HG03457 (cell line): ENCODE data around the gene APOBEC3B.
"Not testable (repeated sequence)": the region's sequence is repeated elsewhere in the genome, so short reads cannot be mapped to it uniquely, and the experiment has no call there.

ENCODE experiments used
- ATAC-seq: cut with Tn5 transposase; IDR thresholded peaks from one replicate; pipeline ENCODE4 v1.9.1; 2021; ENCODE audit warnings: moderate number of reproducible peaks; ENCODE audit not compliant: unreplicated experiment

APOBEC3B gene

DNA sequence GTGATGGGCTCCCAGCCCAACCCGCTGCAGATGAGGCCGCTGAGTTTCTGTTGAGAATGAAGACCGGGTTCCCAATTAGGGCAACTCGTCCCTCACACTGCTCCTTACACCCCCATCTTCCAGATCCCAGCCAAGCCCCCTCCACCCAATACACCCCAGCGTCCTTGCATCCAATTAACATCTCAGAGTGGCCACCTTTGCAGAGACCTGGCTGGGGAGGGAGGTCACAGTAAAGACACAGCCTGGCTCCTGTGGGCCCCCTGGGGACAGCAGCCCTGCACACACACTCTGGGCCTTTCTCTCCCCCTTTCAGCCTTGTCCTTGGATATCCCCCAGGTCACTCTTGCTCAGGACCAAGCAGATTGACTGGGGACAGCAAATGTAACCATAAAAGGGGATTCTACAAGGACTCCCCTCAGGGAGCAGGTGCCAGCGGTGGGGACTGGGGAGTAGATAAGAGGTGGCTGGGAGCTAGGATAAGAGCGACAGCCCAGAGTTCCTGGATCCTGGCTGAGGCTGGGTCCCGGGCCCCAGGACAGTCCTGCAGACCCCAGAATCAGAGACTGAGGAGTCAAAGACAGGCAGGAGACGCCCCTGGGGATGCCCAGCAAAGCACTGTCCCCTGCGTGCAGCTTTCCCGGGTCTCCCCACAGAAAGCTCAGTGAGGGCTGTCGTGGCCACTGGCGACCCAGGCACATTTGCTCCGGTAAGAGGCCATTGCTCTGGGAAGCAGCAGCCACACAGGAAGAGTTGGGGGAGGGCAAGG lies 16.4 kb upstream of the APOBEC3B start:
- ATAC-seq = no peak

DNA sequence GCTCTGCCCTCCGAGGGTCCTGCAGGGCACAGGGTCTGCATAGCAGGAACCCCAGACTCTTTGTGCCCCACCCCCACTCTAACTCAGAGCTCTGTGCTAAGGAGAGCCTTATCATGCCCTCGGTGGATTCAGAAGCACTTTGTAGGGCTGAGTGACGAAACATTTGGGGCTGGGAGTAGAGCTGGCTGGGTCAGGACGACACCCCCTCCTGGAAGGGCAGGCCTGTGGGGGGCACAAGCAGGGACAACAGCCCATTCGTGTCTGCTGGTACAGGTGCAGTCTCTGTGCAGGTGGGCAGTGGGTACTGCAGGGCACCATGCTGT lies 15.8 kb upstream of the APOBEC3B start:
- ATAC-seq = no peak

- no peak for ATAC-seq
Measured at GRCh38 chr22:38966942-38967341, 15.2 kb upstream of the APOBEC3B start.

DNA sequence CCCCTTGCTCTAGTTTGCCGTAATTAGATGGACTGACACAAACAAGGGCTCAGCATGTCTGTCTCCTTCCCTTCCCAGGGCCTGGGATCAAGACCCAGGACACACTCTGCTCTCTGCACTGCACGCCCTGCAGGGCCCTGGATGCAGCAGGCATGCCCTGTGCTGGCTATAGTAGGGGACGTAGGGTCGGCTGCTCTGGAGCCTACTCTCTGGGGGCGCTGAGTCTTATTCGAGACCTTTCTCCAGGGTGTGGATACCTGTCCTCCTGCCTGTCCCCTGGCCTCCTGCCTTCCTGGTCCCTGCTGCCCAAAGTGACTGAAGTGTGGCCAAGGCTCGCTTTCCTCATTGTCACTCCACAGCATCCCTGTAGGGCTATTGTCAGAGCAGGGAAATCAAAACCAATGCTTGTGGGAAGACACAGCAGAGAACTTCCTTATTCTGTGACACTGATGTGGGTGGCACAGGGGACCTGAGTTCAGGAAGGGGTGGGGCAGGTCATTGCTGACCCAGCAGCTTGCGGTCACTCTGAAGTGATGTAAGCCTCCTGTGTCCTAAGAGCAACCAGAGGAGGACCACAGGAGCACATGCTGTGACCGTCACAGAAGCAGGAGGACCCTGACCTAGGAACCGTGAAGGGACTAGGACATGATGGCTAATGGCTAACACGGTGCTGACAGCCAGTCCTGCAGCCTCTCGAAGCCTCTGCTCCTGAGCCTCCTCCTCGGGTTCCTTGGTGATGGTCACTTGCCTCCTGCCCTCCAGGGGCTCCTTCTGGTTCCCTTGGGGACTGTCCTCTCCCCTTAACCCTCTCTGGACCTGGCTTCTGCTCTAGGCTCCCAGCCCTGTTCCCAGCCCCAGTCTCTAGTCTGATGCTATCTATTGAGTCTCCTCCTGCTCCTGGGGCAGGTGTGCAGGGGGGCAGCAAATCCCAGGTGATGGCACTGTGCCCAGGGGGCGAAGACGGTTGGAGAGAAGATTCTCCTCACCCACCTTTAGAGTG lies 14.4 kb upstream of the APOBEC3B start:
- ATAC-seq = no peak

DNA sequence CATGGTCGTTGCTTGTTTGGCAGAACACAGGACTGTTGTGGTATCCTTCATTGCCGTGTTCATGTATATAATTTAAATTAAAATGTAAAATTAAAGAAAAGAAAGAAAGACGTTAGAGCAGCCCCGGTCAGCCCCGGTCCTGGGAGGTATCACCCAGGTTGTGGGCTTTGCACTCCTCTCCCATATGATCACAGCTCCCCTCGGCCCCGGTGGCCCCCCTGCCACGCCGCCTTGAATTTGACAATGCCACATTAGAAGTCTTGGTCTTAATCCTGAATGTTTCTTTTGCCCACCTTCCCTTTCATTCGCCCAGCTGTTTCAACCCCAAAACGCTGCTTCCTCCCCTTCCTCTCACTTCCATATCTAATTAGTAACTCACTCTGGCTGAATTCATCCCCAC lies 13.3 kb upstream of the APOBEC3B start:
- ATAC-seq = no peak

DNA sequence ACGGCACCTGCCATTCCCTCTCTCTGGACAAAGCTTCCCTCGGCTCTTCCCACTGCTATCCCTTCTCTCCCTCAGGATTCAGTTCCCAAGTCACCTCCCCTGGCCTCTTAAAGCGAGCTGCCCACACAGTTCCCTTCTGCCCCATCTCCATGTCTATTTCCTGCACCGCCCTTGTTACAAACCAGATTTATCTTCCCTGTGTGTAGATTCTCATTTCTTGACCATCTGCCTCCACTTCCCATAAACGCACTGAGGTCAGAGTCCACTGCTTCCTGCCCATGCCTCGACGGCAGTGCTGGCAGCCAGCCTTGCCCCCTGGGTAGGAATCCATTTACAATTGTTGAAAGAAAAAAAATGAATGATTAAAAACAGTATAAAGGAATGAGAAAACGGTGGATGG lies 11.6 kb upstream of the APOBEC3B start:
- ATAC-seq = no peak

- no peak for ATAC-seq
Measured at GRCh38 chr22:38971202-38971601, 10.9 kb upstream of the APOBEC3B start.

GRCh38 chr22:38971791-38972190 lies 10.4 kb upstream of the APOBEC3B start:
- ATAC-seq = no peak

DNA sequence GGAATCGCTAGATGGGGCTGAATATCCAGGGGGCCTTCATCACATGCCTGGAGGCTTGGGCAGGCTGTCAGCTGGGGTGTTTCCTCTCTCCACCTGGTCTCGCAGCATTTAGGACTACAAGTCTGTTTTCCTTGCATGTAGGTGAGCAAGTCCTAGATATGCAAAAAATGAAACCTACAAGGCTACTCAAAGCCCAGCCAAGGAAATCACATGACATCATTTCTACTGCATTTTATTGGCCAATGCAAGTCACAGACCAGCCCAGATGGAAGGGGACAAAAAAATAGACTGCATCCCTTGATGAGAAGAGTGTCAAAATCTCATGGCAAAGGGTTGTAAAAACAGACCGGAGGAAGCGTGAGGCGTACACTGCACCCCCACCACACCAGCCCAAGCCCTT lies 9.6 kb upstream of the APOBEC3B start:
- no peak for ATAC-seq

DNA sequence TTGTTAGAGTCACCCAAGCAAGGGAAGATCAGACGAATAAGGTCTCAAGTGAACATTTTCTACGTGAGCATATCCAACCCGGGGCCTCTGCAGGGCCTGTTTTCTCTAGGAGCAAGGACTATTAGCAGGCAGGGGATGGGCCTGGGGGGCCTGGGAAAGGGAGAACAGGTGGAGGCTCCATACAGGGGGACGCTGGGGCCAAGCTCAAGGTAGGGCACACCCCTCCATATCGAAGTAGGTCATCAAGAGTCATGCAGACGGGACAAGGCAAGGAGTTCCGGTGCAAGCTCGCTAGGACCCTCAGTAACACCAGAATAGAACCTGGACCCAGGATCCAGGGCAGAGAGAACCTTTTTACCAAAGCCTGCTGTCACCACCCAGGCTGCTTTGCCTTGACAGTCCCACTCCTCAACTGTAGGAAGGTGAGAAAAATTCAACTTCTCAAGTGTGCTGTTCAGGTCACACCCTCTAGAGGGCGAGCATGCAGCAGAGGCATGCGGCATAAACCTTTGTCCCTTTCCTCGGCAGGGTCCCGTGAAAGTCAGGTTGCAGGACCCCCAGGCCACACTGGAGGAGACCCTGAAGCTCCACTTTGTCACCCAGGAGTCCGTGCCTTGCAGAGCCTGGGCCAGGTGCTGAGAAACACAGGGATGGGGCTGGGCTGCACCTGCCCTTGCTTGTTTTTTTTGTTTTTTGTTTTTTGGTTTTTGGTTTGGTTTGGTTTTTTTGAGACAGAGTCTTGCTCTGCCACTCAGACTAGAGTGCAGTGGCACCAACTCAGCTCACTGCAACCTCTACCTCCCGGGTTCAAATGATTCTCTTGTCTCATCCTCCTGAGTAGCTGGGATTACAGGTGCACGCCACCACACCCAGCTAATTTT lies 8.6 kb upstream of the APOBEC3B start:
- ATAC-seq = no peak

- no peak for ATAC-seq
Measured at GRCh38 chr22:38974170-38974825, 7.8 kb upstream of the APOBEC3B start.

DNA sequence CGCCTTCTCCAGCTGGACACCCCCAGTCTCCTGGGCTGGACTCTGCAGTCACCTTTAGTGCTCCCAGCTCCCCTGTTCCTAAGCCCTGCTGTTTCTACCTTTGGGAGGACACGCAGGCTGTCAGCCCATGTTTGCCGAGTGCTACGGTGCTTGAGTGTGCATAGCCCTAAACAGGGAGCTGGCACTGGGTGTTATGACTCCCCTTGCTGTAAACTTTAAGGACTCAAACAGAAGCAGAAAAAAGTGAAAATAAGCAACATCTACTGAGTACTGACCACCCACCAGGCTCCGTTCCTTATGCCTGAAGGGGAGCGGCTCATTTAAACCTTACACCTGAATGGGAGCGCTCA lies 7.3 kb upstream of the APOBEC3B start:
- ATAC-seq = no peak

DNA sequence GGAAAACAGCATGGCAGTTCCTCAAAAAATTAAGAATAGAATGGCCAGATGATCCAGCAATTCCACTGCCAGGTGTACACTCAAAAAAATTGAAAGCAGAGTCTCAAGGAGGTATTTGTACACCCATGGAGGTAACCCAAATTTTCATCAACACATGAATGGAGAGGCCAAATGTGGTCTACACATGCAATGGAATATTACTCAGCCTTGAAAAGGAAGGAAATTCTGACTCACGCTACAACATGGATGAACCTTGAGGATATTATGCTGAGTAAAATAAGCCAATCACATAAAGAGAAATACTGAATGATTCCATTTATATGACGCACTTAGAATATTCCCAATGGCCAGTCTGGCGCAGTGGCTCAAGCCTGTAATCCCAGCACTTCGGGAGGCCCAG lies 4.9 kb upstream of the APOBEC3B start:
- ATAC-seq = not testable (repeated sequence)

- ATAC-seq = not testable (repeated sequence)
Measured at GRCh38 chr22:38980587-38980986, 1.6 kb upstream of the APOBEC3B start.

GRCh38 chr22:38981005-38981991 lies 849 bp upstream of the APOBEC3B start:
- ATAC-seq = no peak

DNA sequence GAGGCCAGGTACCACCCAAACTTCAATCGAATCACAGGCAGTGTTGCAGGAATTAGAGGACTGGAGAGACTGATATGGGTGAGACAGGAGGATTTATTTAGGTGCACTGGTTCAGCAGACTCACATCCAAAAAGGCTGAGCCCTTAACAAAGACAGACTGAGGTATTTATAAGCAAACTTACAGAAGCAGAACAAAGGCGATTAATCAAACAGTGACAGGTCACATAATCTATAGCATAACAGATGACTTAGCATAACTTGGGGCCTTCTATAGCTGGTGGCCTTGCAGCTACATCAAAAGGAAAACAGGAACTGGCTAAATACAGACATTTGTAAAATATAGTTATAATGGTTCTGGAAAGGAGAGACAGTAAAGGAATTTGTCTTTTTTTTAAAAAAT lies 2.1 kb downstream of the APOBEC3B start:
- no peak for ATAC-seq

- peak; percentile 56 for ATAC-seq
Measured at GRCh38 chr22:38984784-38985757, 2.9 kb downstream of the APOBEC3B start.

GRCh38 chr22:38986629-38987028 lies 4.5 kb downstream of the APOBEC3B start:
- no peak for ATAC-seq
